GM23248 (cell line): ENCODE data around the gene THOC5.
"Not testable (repeated sequence)": the region's sequence is repeated elsewhere in the genome, so short reads cannot be mapped to it uniquely, and the experiment has no call there.

Experiments used
- EZH2 ChIP-seq: fragments of 200-600 bp; sonication (generic); IDR thresholded peaks from 2 replicates; pipeline ENCODE4 v1.6.1; 2018; ENCODE audit warnings: antibody characterized with exemption, mild to moderate bottlenecking; ENCODE audit not compliant: insufficient read depth, poor library complexity, severe bottlenecking
- EZH2phosphoT487 ChIP-seq: fragments of 200-600 bp; sonication (generic); IDR thresholded peaks from 2 replicates; pipeline ENCODE4 v1.6.1; 2018; ENCODE audit warnings: antibody characterized with exemption, moderate library complexity, mild to moderate bottlenecking, low read depth; ENCODE audit not compliant: insufficient read depth

GRCh38 chr22:29594447-29594846 lies 40.9 kb upstream of the THOC5 start:
- TF ChIP-seq EZH2, EZH2phosphoT487: not testable (repeated sequence)
